Cerebellar cortex (tissue), 1 donor: ENCODE results near the gene ATCAY.
"Not testable (repeated sequence)": the region's sequence is repeated elsewhere in the genome, so short reads cannot be mapped to it uniquely, and the experiment has no call there.

Experiments
- DNase-seq: peaks from one replicate; pipeline ENCODE4 v3.0.0-alpha.2; 2015; ENCODE audit warnings: low spot score

The ATCAY gene

DNA sequence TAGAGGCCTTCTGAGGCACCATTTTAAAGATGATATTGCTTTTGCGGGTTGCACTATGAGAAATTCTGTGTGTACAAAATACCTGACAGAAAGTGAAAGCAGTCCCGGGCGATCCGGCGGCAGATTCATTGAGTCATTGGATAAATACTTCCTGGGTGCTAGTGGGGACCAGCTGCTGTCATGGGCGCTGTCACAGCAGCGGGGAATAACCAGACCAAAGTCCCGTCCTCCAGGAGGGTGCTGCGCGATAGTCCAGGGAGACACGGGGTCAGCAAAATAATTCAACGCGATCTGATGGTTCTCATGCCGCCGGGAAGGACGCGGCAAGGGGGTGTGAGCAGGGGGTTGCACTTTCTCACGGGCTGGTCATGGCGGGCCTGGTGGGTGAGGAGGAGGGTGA, 25.2 kb upstream of the ATCAY start:
- DNase-seq, result no peak

GRCh38 chr19:3857449-3858003, 23.0 kb upstream of the ATCAY start:
- DNase-seq, result peak; percentile 10

DNA sequence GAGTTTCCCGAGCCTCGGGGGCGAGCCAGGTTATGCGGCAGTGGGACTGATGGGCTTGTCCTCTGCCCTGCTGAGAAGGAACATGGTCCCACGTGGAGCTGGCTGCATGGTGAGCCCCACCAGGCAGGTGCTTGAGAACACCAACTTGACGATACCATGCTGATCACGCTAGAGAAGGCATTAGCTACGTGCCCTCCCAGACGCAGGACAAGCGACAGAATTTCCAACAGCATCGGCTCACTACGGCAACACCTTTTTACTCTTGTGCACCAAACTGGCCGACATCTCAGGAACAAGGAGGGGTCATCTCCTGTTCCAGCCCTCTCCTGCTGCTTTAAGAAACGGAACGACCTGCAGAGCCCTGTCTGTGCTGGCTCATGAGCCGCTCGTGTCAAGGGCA, 20.0 kb upstream of the ATCAY start:
- no peak for DNase-seq

DNA sequence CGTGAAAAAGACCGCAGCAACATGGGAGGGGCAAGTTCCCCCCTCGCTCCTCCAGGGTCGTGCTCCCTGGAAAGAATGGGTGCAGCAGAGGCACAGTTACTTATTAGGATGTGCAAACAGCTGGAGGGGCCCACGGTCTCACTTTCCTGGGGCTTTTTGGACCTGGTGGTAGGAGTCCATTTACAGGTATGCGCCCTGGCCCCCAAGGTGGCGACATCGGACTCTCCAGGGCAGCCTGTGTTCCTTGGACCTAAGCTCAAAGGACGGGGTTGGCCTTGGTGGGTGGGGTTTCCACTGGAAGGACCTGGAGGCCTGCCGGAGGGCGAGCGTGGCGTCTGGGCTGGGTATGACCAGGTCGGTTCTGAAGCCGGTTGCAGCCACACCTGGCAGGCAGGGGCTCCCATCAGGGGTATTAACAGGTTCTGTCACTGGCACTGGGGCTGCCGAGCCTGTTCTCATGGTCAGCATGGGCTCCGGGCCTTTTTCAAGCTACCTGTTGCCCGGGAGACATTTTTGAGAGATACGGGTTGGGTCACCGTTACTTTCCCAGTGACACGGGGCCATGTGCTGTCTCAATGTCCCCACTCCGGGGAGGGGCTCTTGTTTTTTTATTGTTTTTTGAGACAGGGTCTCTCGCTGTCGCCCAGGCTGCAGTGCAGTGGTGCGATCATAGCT, 17.5 kb upstream of the ATCAY start:
- no peak for DNase-seq

- no peak for DNase-seq
These were observed 16.8 kb upstream of the ATCAY start for GRCh38 chr19:3863648-3864047.

GRCh38 chr19:3866910-3867638, 13.4 kb upstream of the ATCAY start:
- DNase-seq, result peak; percentile 29

- no peak for DNase-seq
These were observed 12.3 kb upstream of the ATCAY start for GRCh38 chr19:3867971-3868769.

DNA sequence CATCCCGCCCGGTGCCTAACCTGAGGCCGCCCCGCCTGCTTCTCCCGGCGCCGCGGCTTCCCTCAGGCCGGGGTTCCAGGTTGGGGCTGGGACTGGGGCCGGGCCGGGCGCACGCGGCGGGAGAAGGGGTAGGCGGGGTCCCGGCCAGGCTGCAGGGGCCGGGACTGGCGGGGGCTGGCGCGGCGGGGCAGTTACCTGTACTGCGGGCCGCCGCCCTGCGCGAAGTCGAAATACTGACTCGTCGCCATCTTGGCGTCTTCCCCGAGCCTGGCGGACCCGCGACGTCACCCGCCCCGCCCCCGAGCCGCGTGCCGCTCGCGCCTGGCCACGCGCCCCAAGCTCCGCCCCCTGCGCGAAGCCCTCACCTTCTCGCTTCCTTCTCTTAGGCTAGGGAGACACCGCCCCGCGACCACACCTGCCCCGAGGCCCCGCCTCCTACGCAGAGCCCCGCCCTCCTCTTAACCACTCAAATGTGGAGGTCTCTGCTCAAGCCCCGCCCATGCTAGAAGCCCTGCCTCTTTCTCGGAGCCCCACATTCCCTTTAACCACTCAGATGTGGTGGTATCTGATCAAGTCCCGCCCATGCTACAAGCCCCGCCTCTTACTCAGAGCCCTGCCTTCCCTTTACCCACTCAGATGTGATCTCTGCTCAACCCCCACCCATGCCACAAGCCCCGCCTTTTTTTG, 11.6 kb upstream of the ATCAY start, which contains the start of gene ZFR2:
Gene ZFR2, minus strand, starts transcription at position 269 of the 687 bp plus-strand sequence. Its CDS starts 21 bp downstream, at position 248.
- peak; percentile 50 for DNase-seq

DNA sequence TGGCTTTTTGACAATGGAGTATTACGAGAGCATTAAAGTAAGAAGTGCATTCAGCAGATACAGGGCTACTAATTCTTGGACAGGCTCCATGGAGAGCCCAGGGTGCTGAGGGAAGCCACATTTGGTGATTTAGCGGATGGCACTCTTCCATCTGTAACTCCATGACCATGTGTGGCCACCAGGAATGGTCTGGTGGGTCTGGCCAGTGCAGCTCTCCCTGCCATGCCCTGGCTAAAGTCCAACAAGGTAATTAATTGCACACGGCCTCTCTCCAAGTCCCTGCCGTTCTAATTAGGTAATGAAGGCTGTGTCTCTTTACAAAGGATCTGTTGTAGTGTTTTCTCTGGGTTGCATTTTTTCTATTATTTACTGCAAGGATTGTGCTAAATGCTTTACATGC, 7.3 kb upstream of the ATCAY start:
- DNase-seq, result peak; percentile 84

DNA sequence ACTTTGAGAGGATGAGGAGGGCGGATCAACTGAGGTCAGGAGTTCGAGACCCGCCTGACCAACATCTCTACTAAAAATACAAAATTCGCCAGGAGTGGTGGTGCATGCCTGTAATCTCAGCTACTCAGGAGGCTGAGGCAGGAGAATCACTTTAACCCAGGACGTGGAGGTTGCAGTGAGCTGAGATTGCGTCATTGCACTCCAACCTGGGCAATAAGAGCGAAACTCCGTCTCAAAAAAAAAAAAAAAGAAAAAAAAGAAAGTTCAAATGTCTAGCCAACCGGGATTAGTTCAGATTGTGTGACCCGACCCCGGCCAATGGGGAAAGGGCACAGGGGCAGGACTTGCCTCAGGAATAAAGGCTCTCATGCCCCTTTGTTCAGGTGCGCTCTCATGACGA, 5.8 kb upstream of the ATCAY start:
- DNase-seq, result not testable (repeated sequence)

DNA sequence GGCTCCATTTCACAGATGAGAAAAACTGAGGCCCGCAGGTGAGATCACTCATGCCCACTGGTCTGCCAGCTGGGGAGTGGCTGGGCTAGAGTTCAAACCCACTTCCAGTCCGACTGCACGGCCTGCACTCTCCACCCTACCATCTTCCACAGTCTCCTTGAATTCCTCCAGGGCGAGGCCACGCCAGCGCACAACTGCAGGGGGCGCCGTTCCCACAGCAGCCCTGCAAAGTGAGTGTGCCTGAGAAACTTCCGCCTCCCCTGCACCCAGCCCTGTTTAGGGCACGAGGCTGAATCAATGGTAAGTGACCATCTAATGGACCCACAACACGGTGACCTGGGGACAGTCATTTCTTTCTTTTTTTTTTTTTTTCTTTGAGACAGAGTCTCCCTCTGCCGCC, 829 bp upstream of the ATCAY start:
- DNase-seq, result no peak

DNA sequence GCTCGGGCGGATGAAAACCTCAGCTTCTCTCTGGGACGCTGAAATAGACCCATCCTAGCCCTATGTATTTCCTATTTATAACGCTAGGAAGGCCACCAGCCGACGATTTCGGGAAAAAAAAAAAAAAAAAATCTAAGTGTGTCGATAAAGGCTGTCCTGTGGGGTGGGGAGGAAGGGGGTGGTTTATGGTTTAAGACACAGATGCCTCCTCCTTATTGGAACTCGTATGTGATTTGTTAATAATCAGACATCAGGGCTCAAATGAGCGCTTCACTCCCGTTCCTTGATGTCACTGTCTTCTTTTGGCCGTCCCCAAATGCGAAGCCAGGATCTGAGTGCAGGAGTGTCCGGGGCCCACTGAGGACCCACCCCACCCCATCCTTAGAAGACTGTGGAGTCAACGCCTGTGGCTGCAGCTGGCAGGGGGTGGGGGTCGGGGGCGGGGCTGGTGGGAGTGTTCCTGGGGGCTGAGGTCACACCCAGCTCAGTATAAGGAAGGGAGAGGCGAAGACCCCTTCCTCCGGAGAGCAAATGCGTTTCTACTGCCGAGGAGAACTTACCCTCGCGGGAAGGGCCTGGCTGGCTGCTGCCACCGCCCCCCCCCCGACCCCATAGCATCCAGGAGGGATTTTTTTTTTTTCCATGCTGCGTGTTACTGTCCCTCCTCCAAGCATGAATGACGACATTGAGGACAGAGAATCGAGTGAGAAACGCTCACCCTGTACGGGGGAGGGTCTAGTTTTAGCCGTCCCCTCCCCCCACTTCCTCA, 971 bp downstream of the ATCAY start:
- no peak for DNase-seq

DNA sequence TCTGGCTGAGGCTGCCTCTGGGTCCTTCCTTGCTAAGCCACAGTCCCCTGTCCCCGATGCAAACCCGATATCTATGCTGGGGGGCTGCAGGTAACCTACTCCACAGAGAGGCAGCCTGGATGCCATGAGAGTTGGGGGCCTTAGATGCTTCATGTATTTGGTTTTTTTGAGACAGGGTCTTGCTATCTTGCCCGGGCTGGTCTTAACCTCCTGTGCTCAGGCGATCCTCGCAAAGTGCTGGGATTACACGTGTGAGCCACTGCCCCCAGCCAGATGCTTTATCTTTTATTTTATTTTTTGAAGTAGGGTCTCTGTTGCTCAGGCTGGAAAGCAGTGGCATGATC, 1.5 kb downstream of the ATCAY start:
- DNase-seq, result no peak

DNA sequence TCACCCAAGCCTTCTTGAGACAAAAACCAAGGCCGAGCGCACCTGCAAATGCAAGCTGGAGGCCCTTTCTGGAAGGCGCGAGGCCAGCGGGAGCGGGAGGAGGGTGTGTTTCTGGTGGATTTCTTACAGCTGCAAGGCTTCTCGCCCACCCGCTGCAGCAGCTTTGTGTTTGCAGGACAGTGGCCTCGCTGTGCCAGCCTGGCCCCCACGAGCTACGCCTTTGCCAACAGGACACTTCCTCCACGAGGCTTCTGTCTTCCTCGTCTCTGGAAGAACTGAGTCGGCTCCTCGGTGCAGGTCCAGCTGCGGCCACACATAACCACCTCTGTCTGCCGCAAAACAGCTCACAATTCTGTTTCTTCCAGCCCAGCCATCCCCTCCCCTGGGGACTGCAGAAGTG, 10.1 kb downstream of the ATCAY start:
- DNase-seq, result no peak

DNA sequence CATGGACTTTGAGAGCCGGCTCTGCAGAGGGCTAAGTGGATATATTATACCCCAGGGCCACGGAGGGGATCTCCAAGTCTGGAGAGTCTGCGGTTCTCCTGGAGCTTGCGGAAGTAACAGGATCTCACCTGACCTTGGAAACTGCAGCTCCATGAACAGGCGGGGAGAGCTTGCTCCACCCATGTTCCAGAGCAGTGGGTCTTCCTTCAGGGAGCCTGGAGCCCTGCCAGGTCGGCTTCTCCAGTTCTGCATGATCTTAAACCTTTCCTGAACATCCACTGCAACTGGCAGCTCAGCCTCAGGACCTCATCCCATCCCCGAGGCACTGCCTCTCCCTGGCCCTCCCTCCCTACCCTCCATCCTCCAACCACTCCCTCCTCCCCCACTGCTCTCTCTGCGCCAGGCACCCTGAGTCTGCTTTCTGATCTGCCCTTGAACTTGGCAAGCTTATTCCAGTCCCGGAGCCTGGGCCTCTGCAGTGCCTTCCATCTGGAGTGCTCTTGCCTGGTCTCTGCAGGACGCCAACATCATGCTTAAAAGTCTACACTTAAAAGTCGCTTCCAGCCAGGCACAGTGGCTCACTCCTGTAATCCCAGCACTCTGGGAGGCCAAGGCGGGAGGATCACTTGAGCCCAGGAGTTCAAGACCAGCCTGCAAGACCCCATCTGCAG, 13.2 kb downstream of the ATCAY start:
- DNase-seq, result no peak

DNA sequence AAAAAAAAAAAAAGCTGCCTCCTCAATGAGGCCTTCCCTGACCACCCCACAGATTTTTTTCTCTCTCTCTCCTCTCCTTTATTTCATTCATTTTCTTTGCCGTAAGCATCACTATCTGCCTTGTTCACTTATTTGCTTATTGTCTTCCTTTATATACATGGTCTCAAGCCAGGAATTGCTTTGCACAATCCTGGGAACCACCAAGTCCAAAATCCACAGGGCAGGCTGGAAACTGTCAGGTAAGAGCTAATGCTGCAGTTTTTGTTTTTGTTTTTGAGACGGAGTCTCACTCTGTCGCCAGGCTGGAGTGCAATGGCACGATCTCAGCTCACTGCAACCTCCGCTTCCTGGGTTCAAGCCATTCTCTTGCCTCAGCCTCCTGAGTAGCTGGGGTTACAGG, 14.5 kb downstream of the ATCAY start:
- DNase-seq, result not testable (repeated sequence)

DNA sequence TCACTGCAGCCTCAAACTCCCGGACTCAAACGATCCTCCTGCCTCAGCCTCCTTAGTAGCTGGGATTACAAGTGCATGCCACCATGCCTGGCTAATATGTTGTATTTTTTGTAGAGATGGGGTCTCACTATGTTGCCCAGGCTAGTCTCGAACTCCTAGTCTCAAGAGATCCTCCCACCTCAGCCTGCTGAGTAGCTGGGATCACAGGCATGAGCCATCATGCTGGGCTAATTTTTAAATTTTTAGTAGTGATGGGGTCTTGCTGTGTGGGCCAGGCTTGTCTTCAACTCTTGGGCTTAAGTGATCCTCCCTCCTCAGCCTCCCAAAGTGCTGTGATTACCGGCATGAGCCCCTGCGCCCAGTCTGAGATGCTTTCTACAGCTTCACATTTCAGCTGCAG, 15.3 kb downstream of the ATCAY start:
- DNase-seq, result no peak

- no peak for DNase-seq
These were observed 17.5 kb downstream of the ATCAY start for GRCh38 chr19:3897936-3898335.

- DNase-seq, result no peak
These were observed 17.9 kb downstream of the ATCAY start for GRCh38 chr19:3898426-3898825.

DNA sequence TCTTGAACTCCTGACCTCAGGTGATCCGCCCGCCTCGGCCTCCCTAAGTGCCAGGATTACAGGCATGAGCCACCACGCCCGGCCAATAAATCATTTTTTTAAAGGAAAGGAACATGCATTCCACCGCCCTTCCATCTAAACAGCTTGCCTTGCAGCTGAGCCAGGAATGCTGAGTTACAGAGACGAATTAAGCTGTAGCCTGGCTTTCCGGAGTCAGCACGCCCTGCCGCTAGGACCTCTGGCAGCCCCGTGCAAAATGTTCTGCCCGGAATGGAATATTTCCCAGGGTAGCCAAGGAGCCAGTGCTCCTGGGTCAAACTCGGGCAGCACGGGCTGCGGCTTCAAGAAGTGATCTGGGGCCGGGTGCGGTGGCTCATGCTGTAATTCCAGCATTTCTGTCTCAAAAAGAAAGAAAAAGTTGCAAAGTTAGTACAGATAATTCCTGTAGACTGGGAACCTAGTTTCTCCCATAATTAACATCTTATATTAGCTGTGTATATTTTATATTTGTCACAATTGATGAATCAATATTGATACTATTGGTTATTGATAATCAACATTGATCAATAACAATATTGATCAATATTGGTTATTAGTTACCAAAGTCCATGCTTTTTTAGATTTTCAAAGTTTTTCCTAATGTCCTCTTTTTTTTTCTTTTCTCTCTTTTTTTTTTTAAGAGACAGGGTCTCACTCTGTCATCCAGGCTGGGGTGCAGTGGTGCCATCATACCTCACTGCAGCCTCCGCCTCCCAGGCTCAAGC, 19.2 kb downstream of the ATCAY start:
- DNase-seq, result peak; percentile 39
